PC-9 (cell line): ENCODE data around the gene KIFBP.

Experiments
- EZH2 ChIP-seq: fragments of 200-600 bp; sonication (generic); IDR thresholded peaks from 2 replicates; pipeline ENCODE4 v1.8.0; 2017; ENCODE audit warnings: antibody characterized with exemption, low read depth
- TF ChIP-seq, protein P1 (sequence below): fragments of 200-600 bp; sonication (generic); conservative IDR thresholded peaks from 2 replicates; pipeline ENCODE4 v1.6.1; 2017; ENCODE audit warnings: mixed run types, antibody characterized with exemption, mild to moderate bottlenecking, moderate library complexity

- TF ChIP-seq, protein P1, sequence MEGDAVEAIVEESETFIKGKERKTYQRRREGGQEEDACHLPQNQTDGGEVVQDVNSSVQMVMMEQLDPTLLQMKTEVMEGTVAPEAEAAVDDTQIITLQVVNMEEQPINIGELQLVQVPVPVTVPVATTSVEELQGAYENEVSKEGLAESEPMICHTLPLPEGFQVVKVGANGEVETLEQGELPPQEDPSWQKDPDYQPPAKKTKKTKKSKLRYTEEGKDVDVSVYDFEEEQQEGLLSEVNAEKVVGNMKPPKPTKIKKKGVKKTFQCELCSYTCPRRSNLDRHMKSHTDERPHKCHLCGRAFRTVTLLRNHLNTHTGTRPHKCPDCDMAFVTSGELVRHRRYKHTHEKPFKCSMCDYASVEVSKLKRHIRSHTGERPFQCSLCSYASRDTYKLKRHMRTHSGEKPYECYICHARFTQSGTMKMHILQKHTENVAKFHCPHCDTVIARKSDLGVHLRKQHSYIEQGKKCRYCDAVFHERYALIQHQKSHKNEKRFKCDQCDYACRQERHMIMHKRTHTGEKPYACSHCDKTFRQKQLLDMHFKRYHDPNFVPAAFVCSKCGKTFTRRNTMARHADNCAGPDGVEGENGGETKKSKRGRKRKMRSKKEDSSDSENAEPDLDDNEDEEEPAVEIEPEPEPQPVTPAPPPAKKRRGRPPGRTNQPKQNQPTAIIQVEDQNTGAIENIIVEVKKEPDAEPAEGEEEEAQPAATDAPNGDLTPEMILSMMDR = no peak
- TF ChIP-seq EZH2 = no peak
Measured at GRCh38 chr10:68989317-68989990, 851 bp downstream of the KIFBP start.
